GM12878 (cell line): ENCODE measurements around the gene ZNF525. TPM values are rescaled to one million over a fixed set of nuclear protein-coding genes. Genes with fewer than 3 reads are reported as not detected.
"Not testable (repeated sequence)": the region's sequence is repeated elsewhere in the genome, so short reads cannot be mapped to it uniquely, and the experiment has no call there.

Experiments
- ATAC-seq: fragments of 200-7000 bp; cut with Tn5 transposase; 3 replicates; pipeline ENCODE4 v1.9.1; 2020; ENCODE audit warnings: mild to moderate bottlenecking, moderate library complexity
- BruUV-seq: library from RNA; stranded (reverse); fragments of 400-500 nt; replicated peaks from 2 replicates; lab custom pipeline; 2021; lab: Mats Ljungman, UMichigan
- CTCF ChIA-PET: fragments of 300-600 bp; sonication (Branson Sonifier 250); formaldehyde crosslinking; extraction: SDS; loops from one replicate; lab custom pipeline; 2021; ENCODE audit warnings: inconsistent platforms; lab: Yijun Ruan, JAX
- POLR2A ChIA-PET: fragments of 350-600 bp; formaldehyde crosslinking; extraction: SDS; loops from one replicate; lab custom pipeline; 2021; ENCODE audit warnings: inconsistent platforms; lab: Charles Lee
- RAD21 ChIA-PET: fragments of 300-600 bp; sonication (Branson Sonifier 250); formaldehyde crosslinking; loops from one replicate; lab custom pipeline; 2023; ENCODE audit warnings: antibody characterized with exemption; ENCODE audit not compliant: unreplicated experiment; lab: Charles Lee
- SMC1A ChIA-PET: fragments of 300-600 bp; sonication (Branson Sonifier 250); formaldehyde crosslinking; loops from one replicate; lab custom pipeline; 2023; ENCODE audit not compliant: unreplicated experiment, uncharacterized antibody; lab: Charles Lee
- DNase-seq: peaks from one replicate; pipeline ENCODE4 v3.0.0-alpha.2; 2011; ENCODE audit warnings: low read depth, low spot score
- FAIRE-seq: peaks from 3 replicates; lab custom pipeline; 2011; peaks lifted over from hg19 to GRCh38; lab: Jason Lieb, UNC
- H2AFZ ChIP-seq: 2 replicates; pipeline ENCODE4 v1.6.0; 2011; ENCODE audit warnings: low read depth, low read length, control low read depth; ENCODE audit not compliant: control insufficient read depth
- H3K27ac ChIP-seq: 2 replicates; pipeline ENCODE4 v1.5.1; 2011; ENCODE audit warnings: control low read depth; ENCODE audit not compliant: control insufficient read depth, insufficient read depth
- H3K27me3 ChIP-seq, 2 experiments: replicated peaks in 1 of 2; 2 replicates each; pipeline versions ENCODE4 v1.6.0 to v1.6.1; 2011; ENCODE audit warnings: low read length in 1 of 2; ENCODE audit not compliant: control insufficient read depth in 2 of 2, insufficient read depth in 2 of 2
- H3K36me3 ChIP-seq, 2 experiments: 2 replicates each; pipeline ENCODE4 v1.5.1; 2011; ENCODE audit warnings: low read length in 1 of 2; ENCODE audit not compliant: control insufficient read depth in 2 of 2, insufficient read depth in 2 of 2
- H3K4me1 ChIP-seq: 2 replicates; pipeline ENCODE4 v1.6.1; 2011; ENCODE audit warnings: mild to moderate bottlenecking, low read length, moderate library complexity, mixed read lengths; ENCODE audit not compliant: control insufficient read depth, insufficient read depth
- H3K4me2 ChIP-seq: 2 replicates; pipeline ENCODE4 v1.6.0; 2011; ENCODE audit warnings: control low read depth; ENCODE audit not compliant: control insufficient read depth, insufficient read depth
- H3K4me3 ChIP-seq: fragments of 200-600 bp; sonication (generic); 2 replicates; pipeline ENCODE4 v1.5.1; 2016
- H3K79me2 ChIP-seq: 2 replicates; pipeline ENCODE4 v1.6.0; 2011; ENCODE audit warnings: low read length; ENCODE audit not compliant: control insufficient read depth, insufficient read depth
- H3K9ac ChIP-seq: 2 replicates; pipeline ENCODE4 v1.8.0; 2011; ENCODE audit warnings: low read length, control low read depth, mixed read lengths; ENCODE audit not compliant: control insufficient read depth, insufficient read depth
- H3K9me3 ChIP-seq: replicated peaks from 3 replicates; pipeline ENCODE4 v1.5.1; 2011; ENCODE audit warnings: mild to moderate bottlenecking, low read length; ENCODE audit not compliant: control insufficient read depth, insufficient read depth
- H4K20me1 ChIP-seq: 2 replicates; pipeline ENCODE4 v1.6.0; 2011; ENCODE audit not compliant: control insufficient read depth, insufficient read depth
- CBFB ChIP-seq: IDR thresholded peaks from 2 replicates; pipeline ENCODE4 v1.6.1; 2016; ENCODE audit warnings: antibody characterized with exemption, low read depth
- CEBPB ChIP-seq, 2 experiments: fragments of 150-350 bp in 1 of 2; IDR thresholded peaks; 2 replicates each; pipeline ENCODE4 v1.6.1; 2012 to 2014; ENCODE audit warnings: low read depth in 2 of 2, low read length in 2 of 2, borderline replicate concordance in 1 of 2, inconsistent platforms in 1 of 2
- EED ChIP-seq: sonication (generic); IDR thresholded peaks from 2 replicates; pipeline ENCODE4 v1.6.1; 2016; ENCODE audit warnings: antibody characterized with exemption, low read depth
- KDM1A ChIP-seq: fragments of 200-600 bp; sonication (generic); IDR thresholded peaks from 2 replicates; pipeline ENCODE4 v1.6.1; 2016; ENCODE audit warnings: borderline replicate concordance
- NR2C1 ChIP-seq: fragments of 450-650 bp; IDR thresholded peaks from 2 replicates; pipeline ENCODE4 v1.6.1; 2017; ENCODE audit warnings: antibody characterized with exemption, mild to moderate bottlenecking, moderate library complexity
- POLR2A ChIP-seq: IDR thresholded peaks from 2 replicates; pipeline ENCODE4 v1.6.1; 2011; ENCODE audit warnings: low read depth, mild to moderate bottlenecking, low read length
- POLR2AphosphoS5 ChIP-seq: IDR thresholded peaks from 2 replicates; pipeline ENCODE4 v1.6.1; 2011; ENCODE audit warnings: mild to moderate bottlenecking, low read length, inconsistent platforms
- RCOR1 ChIP-seq: conservative IDR thresholded peaks from 2 replicates; pipeline ENCODE4 v1.6.1; 2012; ENCODE audit warnings: low read depth, low read length, improper control_type of control experiment
- RUNX3 ChIP-seq: IDR thresholded peaks from 2 replicates; pipeline ENCODE4 v1.6.1; 2012; ENCODE audit warnings: low read length, inconsistent platforms
- SP1 ChIP-seq: IDR thresholded peaks from one replicate; pipeline ENCODE4 v1.6.1; 2011; ENCODE audit warnings: low read depth, low read length
- YBX1 ChIP-seq: fragments of 450-650 bp; IDR thresholded peaks from 2 replicates; pipeline ENCODE4 v1.6.1; 2016; ENCODE audit warnings: antibody characterized with exemption
- ZBED1 ChIP-seq: IDR thresholded peaks from 2 replicates; pipeline ENCODE4 v1.6.1; 2016; ENCODE audit warnings: borderline replicate concordance
- WGBS: methylation state at CpG from one replicate; pipeline ENCODE4 v1.1.6; 2016; ENCODE audit warnings: low lambda C conversion rate; ENCODE audit not compliant: insufficient replicate concordance, insufficient coverage; ENCODE audit errors: missing lambda C conversion rate; 5-methylcytosine and 5-hydroxymethylcytosine counted together
- in situ Hi-C: fragments of 300-500 bp; cut with MboI; formaldehyde crosslinking; loops from 9 replicates; pipeline ENCODE4 v1.14.3; 2018; ENCODE audit warnings: mixed read lengths
- intact Hi-C: fragments of 100-400 bp; cut with micrococcal nuclease; formaldehyde crosslinking; loops from one replicate; pipeline ENCODE4 v1.14.2; 2022; ENCODE audit not compliant: unreplicated experiment
- polyA plus RNA-seq, 11 experiments: library from polyadenylated mRNA; depleted of rRNA in 4 of 11; unstranded in 6 of 11; stranded (reverse) in 5 of 11; fragments of >200 nt; fragmentation: Nextera tagmentation in 4 of 11; fragmentation: Illumina TruSeq in 1 of 11; extraction: Ambion mirVana in 4 of 11; extraction: Trizol in 1 of 11; gene quantifications; 1 replicate in 1 of 11; 2 replicates in 10 of 11; pipeline versions ENCODE4 v1.2.1 to v1.2.3, GENCODE V29; 2011 to 2016; ENCODE audit warnings: inconsistent platforms in 2 of 11, missing spikeins in 2 of 11, low read depth in 1 of 11
- total RNA-seq, 4 experiments: library from RNA; depleted of rRNA in 3 of 4; stranded (reverse); fragments of >200 nt in 3 of 4; fragmentation: Illumina TruSeq in 1 of 4; extraction: Trizol in 1 of 4; gene quantifications; 2 replicates each; pipeline versions ENCODE4 v1.2.1 to v1.2.3, GENCODE V29; 2013 to 2021
- TF ChIP-seq, protein P1 (sequence below): fragments of 450-650 bp; conservative IDR thresholded peaks from 2 replicates; pipeline ENCODE4 v1.6.1; 2017; ENCODE audit warnings: mild to moderate bottlenecking, moderate library complexity
- TF ChIP-seq, protein P2 (sequence below): fragments of 450-650 bp; IDR thresholded peaks from 2 replicates; pipeline ENCODE4 v1.6.1; 2016; ENCODE audit warnings: mild to moderate bottlenecking
- TF ChIP-seq, protein P3 (sequence below): IDR thresholded peaks from 2 replicates; pipeline ENCODE4 v1.6.1; 2012; ENCODE audit warnings: low read depth, low read length, improper control_type of control experiment
- TF ChIP-seq, protein P4 (sequence below): fragments of 450-650 bp; IDR thresholded peaks from 2 replicates; pipeline ENCODE4 v1.6.1; 2018; ENCODE audit warnings: borderline replicate concordance, mild to moderate bottlenecking; ENCODE audit not compliant: partially characterized antibody

ZNF525 gene
- total and polyA plus RNA-seq, 10 of the 15 experiments (the other 5 are each of a cell fraction or from before 2014, with no cell fraction given), result 3.0 to 25.8 (median 9.4) TPM

DNA sequence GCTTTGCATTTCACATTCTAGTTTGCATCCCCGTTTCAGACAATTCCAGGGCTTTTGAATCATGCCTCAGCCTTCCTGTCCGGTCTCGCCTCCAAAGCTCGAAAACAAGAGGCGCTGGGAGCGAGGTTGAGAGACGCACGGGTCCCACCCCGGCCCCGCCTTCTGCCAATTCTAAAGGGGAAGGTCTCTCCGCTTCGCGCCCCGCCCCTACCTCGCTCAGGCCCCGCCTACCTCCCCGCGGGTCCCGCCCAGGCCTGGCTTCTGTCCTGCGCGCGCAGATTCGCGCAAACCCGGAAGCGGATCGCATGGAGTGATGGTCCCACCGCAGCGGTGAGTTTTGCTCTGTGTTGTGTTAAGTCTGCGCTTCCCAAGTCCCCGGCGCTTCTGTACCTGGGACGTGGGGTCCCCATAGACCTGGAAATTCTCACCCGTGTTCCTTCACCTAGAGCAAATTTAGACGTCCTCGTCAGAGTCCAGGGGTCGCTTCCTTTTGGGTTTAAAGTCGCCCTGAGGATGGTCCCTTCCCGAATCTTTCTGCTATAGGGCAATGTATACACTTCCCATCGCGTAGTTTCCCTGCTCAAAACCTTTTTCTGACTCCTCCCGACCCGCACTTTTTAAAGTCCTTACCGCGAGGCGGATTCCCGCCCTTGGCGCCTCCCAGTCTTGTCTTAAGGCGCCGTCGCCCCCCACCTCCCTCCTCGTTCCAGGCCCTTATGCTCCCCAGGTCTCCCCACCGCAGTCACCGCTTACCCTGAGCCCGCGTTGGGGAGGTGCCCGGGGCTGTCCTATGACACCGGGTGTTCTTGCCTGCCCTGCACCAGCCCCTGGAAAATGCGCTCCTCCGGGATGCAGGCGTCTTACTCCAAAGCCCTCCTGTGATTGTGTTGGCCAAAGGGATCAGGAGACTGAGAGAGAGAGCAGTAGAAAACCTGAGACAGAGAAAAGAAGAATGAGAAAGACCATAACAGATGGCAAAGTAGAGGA lies 31.7 kb upstream of the ZNF525 start, which contains the start of gene ZNF845 (continued):
- TF ChIP-seq, protein P1, sequence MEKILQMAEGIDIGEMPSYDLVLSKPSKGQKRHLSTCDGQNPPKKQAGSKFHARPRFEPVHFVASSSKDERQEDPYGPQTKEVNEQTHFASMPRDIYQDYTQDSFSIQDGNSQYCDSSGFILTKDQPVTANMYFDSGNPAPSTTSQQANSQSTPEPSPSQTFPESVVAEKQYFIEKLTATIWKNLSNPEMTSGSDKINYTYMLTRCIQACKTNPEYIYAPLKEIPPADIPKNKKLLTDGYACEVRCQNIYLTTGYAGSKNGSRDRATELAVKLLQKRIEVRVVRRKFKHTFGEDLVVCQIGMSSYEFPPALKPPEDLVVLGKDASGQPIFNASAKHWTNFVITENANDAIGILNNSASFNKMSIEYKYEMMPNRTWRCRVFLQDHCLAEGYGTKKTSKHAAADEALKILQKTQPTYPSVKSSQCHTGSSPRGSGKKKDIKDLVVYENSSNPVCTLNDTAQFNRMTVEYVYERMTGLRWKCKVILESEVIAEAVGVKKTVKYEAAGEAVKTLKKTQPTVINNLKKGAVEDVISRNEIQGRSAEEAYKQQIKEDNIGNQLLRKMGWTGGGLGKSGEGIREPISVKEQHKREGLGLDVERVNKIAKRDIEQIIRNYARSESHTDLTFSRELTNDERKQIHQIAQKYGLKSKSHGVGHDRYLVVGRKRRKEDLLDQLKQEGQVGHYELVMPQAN, result peak; percentile 64
- TF ChIP-seq, protein P2, sequence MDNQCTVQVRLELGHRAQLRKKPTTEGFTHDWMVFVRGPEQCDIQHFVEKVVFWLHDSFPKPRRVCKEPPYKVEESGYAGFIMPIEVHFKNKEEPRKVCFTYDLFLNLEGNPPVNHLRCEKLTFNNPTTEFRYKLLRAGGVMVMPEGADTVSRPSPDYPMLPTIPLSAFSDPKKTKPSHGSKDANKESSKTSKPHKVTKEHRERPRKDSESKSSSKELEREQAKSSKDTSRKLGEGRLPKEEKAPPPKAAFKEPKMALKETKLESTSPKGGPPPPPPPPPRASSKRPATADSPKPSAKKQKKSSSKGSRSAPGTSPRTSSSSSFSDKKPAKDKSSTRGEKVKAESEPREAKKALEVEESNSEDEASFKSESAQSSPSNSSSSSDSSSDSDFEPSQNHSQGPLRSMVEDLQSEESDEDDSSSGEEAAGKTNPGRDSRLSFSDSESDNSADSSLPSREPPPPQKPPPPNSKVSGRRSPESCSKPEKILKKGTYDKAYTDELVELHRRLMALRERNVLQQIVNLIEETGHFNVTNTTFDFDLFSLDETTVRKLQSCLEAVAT, result 0 out of 2 replicates have a peak, but pooled peaks have one; percentile 15
- TF ChIP-seq KDM1A (no peak), ZBED1 (no peak), CBFB (peak; percentile 31; the same call in 1 of the 2 replicates), NR2C1 (no peak), RUNX3 (peak; percentile 44; the same call in 1 of the 2 replicates), POLR2AphosphoS5 (peak; percentile 88), POLR2A (peak; percentile 85), EED (no peak), CEBPB (IDR thresholded peaks at IDR 0.05; ENCODE audit: borderline replicate concordance in 1 of 2, low read depth in 2 of 2, low read length in 2 of 2) (no peak), YBX1 (no peak), SP1 (peak; percentile 57), RCOR1 (no peak)
- TF ChIP-seq, protein P3, sequence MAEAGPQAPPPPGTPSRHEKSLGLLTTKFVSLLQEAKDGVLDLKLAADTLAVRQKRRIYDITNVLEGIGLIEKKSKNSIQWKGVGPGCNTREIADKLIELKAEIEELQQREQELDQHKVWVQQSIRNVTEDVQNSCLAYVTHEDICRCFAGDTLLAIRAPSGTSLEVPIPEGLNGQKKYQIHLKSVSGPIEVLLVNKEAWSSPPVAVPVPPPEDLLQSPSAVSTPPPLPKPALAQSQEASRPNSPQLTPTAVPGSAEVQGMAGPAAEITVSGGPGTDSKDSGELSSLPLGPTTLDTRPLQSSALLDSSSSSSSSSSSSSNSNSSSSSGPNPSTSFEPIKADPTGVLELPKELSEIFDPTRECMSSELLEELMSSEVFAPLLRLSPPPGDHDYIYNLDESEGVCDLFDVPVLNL, result no peak
- TF ChIP-seq, protein P4, sequence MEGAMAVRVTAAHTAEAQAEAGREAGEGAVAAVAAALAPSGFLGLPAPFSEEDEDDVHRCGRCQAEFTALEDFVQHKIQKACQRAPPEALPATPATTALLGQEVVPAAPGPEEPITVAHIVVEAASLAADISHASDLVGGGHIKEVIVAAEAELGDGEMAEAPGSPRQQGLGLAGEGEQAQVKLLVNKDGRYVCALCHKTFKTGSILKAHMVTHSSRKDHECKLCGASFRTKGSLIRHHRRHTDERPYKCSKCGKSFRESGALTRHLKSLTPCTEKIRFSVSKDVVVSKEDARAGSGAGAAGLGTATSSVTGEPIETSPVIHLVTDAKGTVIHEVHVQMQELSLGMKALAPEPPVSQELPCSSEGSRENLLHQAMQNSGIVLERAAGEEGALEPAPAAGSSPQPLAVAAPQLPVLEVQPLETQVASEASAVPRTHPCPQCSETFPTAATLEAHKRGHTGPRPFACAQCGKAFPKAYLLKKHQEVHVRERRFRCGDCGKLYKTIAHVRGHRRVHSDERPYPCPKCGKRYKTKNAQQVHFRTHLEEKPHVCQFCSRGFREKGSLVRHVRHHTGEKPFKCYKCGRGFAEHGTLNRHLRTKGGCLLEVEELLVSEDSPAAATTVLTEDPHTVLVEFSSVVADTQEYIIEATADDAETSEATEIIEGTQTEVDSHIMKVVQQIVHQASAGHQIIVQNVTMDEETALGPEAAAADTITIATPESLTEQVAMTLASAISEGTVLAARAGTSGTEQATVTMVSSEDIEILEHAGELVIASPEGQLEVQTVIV, result peak; percentile 53

DNA sequence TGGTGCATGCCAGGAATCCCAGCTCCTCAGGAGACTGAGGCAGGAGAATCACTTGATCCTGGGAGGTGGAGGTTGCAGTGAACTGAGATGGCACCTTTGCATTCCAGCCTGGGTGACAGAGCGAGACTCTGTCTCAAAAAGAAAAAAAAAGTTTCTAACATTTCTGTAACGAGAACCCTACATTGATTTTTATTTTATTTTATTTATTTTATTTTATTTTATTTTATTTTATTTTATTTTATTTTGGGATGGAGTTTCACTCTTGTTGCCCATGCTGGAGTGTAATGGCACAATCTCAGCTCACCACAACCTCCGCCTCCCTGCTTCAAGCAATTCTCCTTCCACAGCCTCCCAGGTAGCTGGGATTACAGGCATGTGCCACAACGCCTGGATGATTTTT lies 21.1 kb upstream of the ZNF525 start:
- intact Hi-C loops, DNase-seq, RAD21 ChIA-PET, H3K27me3 ChIP-seq, SMC1A ChIA-PET, H3K4me2 ChIP-seq, H3K27ac ChIP-seq, H4K20me1 ChIP-seq, H3K79me2 ChIP-seq, H3K4me1 ChIP-seq, ATAC-seq, H3K4me3 ChIP-seq, CTCF ChIA-PET, POLR2A ChIA-PET, H3K9ac ChIP-seq, H2AFZ ChIP-seq, in situ Hi-C loops, FAIRE-seq, BruUV-seq: not testable (repeated sequence)
- 97% methylated on average over 4 of the region's 4 CpGs for WGBS
- Histone ChIP-seq H3K9me3 (peaks cover 21% of the 10 kb centered on the region; the same call in 2 of the 3 replicates), H3K36me3 (peaks cover 3 to 19% of the 10 kb centered on the region in 2 experiments; a peak in 3 of 4 replicates)
